ENCODE results near the gene OR10H3. TPM values are rescaled to one million over a fixed set of nuclear protein-coding genes. Genes with fewer than 3 reads are reported as not detected.

Gene OR10H3
- total and polyA plus RNA-seq, 2 of the 13 experiments (the other 11 are each of a cell fraction or from before 2014, with no cell fraction given) = not detected

GRCh38 chr19:15787611-15788155, 49.9 kb downstream of the OR10H3 start, which contains the start of gene OR10H5:
Gene OR10H5, plus strand, starts transcription at chr19:15787661. Its CDS starts 6,388 bp downstream, at chr19:15794049.
- Histone ChIP-seq H3K27ac (ENCODE audit: extremely low read length, insufficient read depth, low read length) (no peak within 1 kb of the TSS), H3K36me3 (replicated peaks in 1 of 2; ENCODE audit: control insufficient read depth in 1 of 2, insufficient read depth in 2 of 2, low read length in 2 of 2) (no peaks in the 10 kb centered on the region), H3K9ac (ENCODE audit: insufficient read depth, low read depth, low read length) (no peak within 1 kb of the TSS), H3K4me2 (ENCODE audit: low read depth, low read length) (no peak within 1 kb of the TSS), H3K27me3 (ENCODE audit: control insufficient read depth in 1 of 2, insufficient read depth in 2 of 2, low read length in 2 of 2) (no peaks in the 10 kb centered on the region), H4K20me1 (ENCODE audit: insufficient read depth, low read length) (no peaks in the 10 kb centered on the region), H3K9me3 (ENCODE audit: low read length) (no peaks in the 10 kb centered on the region), H2AFZ (ENCODE audit: low read length) (no peak within 1 kb of the TSS), H3K4me3 (replicated peaks in 1 of 3; ENCODE audit: insufficient read depth in 1 of 3, low read depth in 2 of 3, low read length in 3 of 3) (no peak within 1 kb of the TSS), H3K79me2 (ENCODE audit: insufficient read depth, low read length) (no peaks in the 10 kb centered on the region), H3K4me1 (ENCODE audit: insufficient read depth, low read length) (peaks cover 12% of the 10 kb centered on the region)
- ChIA-PET CTCF (ENCODE audit: low intra/inter-chr PET ratio, low total read pairs) (no interaction called here), POLR2A (no interaction called here)
- 18% methylated on average over 5 of the region's 6 CpGs for WGBS (ENCODE audit: low lambda C conversion rate)
- intact Hi-C loops (cut with micrococcal nuclease; ENCODE audit: unreplicated experiment) (no loop called here), in situ Hi-C loops (cut with HindIII; ENCODE audit: extremely low pct_ligation_motif_present, low pct_unique_long_range_greater_than_20kb) (no loop called here)
- ATAC-seq (no peak), DNase-seq (ENCODE audit: low spot score) (no peak), FAIRE-seq (no peak)
- no TSS peak for BruUV-seq (replicated peaks)
- no peak for TF ChIP-seq NFYB (CRISPR knock-in tag; IDR thresholded peaks at IDR 0.05)
- TF ChIP-seq ETS1 (CRISPR knock-in tag; IDR thresholded peaks at IDR 0.05) = no peak
- no peak for TF ChIP-seq GPBP1L1 (CRISPR knock-in tag; IDR thresholded peaks at IDR 0.05)
- no peak for TF ChIP-seq MEF2D (CRISPR knock-in tag; IDR thresholded peaks at IDR 0.05)
- no peak for TF ChIP-seq PAWR (CRISPR knock-in tag; IDR thresholded peaks at IDR 0.05; ENCODE audit: borderline replicate concordance)
- TF ChIP-seq ZNF367 (CRISPR knock-in tag; IDR thresholded peaks at IDR 0.05; ENCODE audit: borderline replicate concordance) = no peak
- TF ChIP-seq DZIP1 (CRISPR knock-in tag; IDR thresholded peaks at IDR 0.05) = no peak
- TF ChIP-seq SMC3 (IDR thresholded peaks at IDR 0.05; ENCODE audit: low read length) = no peak
- TF ChIP-seq ZNF317 (CRISPR knock-in tag; IDR thresholded peaks at IDR 0.05) = no peak
